ENCODE results near the gene FAF1.

FAF1 gene

GRCh38 chr1:50697440-50698421, 262.3 kb downstream of the FAF1 start:
- Histone ChIP-seq H3K4me3 (ENCODE audit: low read depth in 1 of 2, low read length in 2 of 2) (no peak overlapping the region), H3K4me1 (ENCODE audit: control insufficient read depth in 1 of 2, insufficient read depth in 2 of 2, low read length in 2 of 2) (peaks cover 0 to 12% of the 10 kb centered on the region in 2 donors), H3K9me3 (ENCODE audit: control insufficient read depth in 1 of 2, low read length in 2 of 2) (no peaks in the 10 kb centered on the region), H3K27ac (ENCODE audit: low read length) (no peak overlapping the region), H3K27me3 (ENCODE audit: low read depth, low read length) (no peaks in the 10 kb centered on the region), H3K36me3 (ENCODE audit: control insufficient read depth in 1 of 2, insufficient read depth in 2 of 2, low read length in 2 of 2) (no peaks in the 10 kb centered on the region)

- H3K4me1 ChIP-seq (ENCODE audit: control insufficient read depth in 1 of 2, insufficient read depth in 2 of 2, low read length in 2 of 2), result peaks cover 0 to 12% of the 10 kb centered on the region in 2 donors
- H3K9me3 ChIP-seq (ENCODE audit: control insufficient read depth in 1 of 2, low read length in 2 of 2), result no peaks in the 10 kb centered on the region
- H3K4me3 ChIP-seq (ENCODE audit: low read depth in 1 of 2, low read length in 2 of 2), result no peak overlapping the region
- H3K27ac ChIP-seq (ENCODE audit: low read length), result no peak overlapping the region
- H3K27me3 ChIP-seq (ENCODE audit: low read depth, low read length), result no peaks in the 10 kb centered on the region
- no peaks in the 10 kb centered on the region for H3K36me3 ChIP-seq (ENCODE audit: control insufficient read depth in 1 of 2, insufficient read depth in 2 of 2, low read length in 2 of 2)
These were observed 266.2 kb downstream of the FAF1 start for GRCh38 chr1:50693829-50694228.

GRCh38 chr1:50684185-50684584, 275.9 kb downstream of the FAF1 start:
- no peaks in the 10 kb centered on the region for H3K9me3 ChIP-seq (ENCODE audit: control insufficient read depth in 1 of 2, low read length in 2 of 2)
- H3K27ac ChIP-seq (ENCODE audit: low read length), result no peak overlapping the region
- no peaks in the 10 kb centered on the region for H3K4me1 ChIP-seq (ENCODE audit: control insufficient read depth in 1 of 2, insufficient read depth in 2 of 2, low read length in 2 of 2)
- no peak overlapping the region for H3K4me3 ChIP-seq (ENCODE audit: low read depth in 1 of 2, low read length in 2 of 2)
- peaks cover 8% of the 10 kb centered on the region in 2 donors for H3K36me3 ChIP-seq (ENCODE audit: control insufficient read depth in 1 of 2, insufficient read depth in 2 of 2, low read length in 2 of 2)
- H3K27me3 ChIP-seq (ENCODE audit: low read depth, low read length), result no peaks in the 10 kb centered on the region

GRCh38 chr1:50681931-50682330, 278.1 kb downstream of the FAF1 start:
- H3K4me1 ChIP-seq (ENCODE audit: control insufficient read depth in 1 of 2, insufficient read depth in 2 of 2, low read length in 2 of 2), result no peaks in the 10 kb centered on the region
- H3K4me3 ChIP-seq (ENCODE audit: low read depth in 1 of 2, low read length in 2 of 2), result no peak overlapping the region
- H3K9me3 ChIP-seq (ENCODE audit: control insufficient read depth in 1 of 2, low read length in 2 of 2), result no peaks in the 10 kb centered on the region
- H3K36me3 ChIP-seq (ENCODE audit: control insufficient read depth in 1 of 2, insufficient read depth in 2 of 2, low read length in 2 of 2), result peaks cover 5 to 8% of the 10 kb centered on the region in 2 donors
- H3K27me3 ChIP-seq (ENCODE audit: low read depth, low read length), result no peaks in the 10 kb centered on the region
- H3K27ac ChIP-seq (ENCODE audit: low read length), result no peak overlapping the region

- no peaks in the 10 kb centered on the region for H3K9me3 ChIP-seq (ENCODE audit: control insufficient read depth in 1 of 2, low read length in 2 of 2)
- no peak overlapping the region for H3K4me3 ChIP-seq (ENCODE audit: low read depth in 1 of 2, low read length in 2 of 2)
- H3K4me1 ChIP-seq (ENCODE audit: control insufficient read depth in 1 of 2, insufficient read depth in 2 of 2, low read length in 2 of 2), result peaks cover 0 to 12% of the 10 kb centered on the region in 2 donors
- H3K36me3 ChIP-seq (ENCODE audit: control insufficient read depth in 1 of 2, insufficient read depth in 2 of 2, low read length in 2 of 2), result no peaks in the 10 kb centered on the region
- H3K27ac ChIP-seq (ENCODE audit: low read length), result no peak overlapping the region
- H3K27me3 ChIP-seq (ENCODE audit: low read depth, low read length), result no peaks in the 10 kb centered on the region
These were observed 292.2 kb downstream of the FAF1 start for GRCh38 chr1:50667710-50668356.

GRCh38 chr1:50667272-50667671, 292.8 kb downstream of the FAF1 start:
- H3K27me3 ChIP-seq (ENCODE audit: low read depth, low read length), result no peaks in the 10 kb centered on the region
- no peaks in the 10 kb centered on the region for H3K9me3 ChIP-seq (ENCODE audit: control insufficient read depth in 1 of 2, low read length in 2 of 2)
- H3K27ac ChIP-seq (ENCODE audit: low read length), result no peak overlapping the region
- no peaks in the 10 kb centered on the region for H3K36me3 ChIP-seq (ENCODE audit: control insufficient read depth in 1 of 2, insufficient read depth in 2 of 2, low read length in 2 of 2)
- H3K4me3 ChIP-seq (ENCODE audit: low read depth in 1 of 2, low read length in 2 of 2), result no peak overlapping the region
- H3K4me1 ChIP-seq (ENCODE audit: control insufficient read depth in 1 of 2, insufficient read depth in 2 of 2, low read length in 2 of 2), result peaks cover 0 to 12% of the 10 kb centered on the region in 2 donors

GRCh38 chr1:50666849-50667248, 293.2 kb downstream of the FAF1 start:
- no peaks in the 10 kb centered on the region for H3K27me3 ChIP-seq (ENCODE audit: low read depth, low read length)
- H3K4me3 ChIP-seq (ENCODE audit: low read depth in 1 of 2, low read length in 2 of 2), result no peak overlapping the region
- H3K4me1 ChIP-seq (ENCODE audit: control insufficient read depth in 1 of 2, insufficient read depth in 2 of 2, low read length in 2 of 2), result peaks cover 0 to 12% of the 10 kb centered on the region in 2 donors
- H3K9me3 ChIP-seq (ENCODE audit: control insufficient read depth in 1 of 2, low read length in 2 of 2), result no peaks in the 10 kb centered on the region
- no peaks in the 10 kb centered on the region for H3K36me3 ChIP-seq (ENCODE audit: control insufficient read depth in 1 of 2, insufficient read depth in 2 of 2, low read length in 2 of 2)
- no peak overlapping the region for H3K27ac ChIP-seq (ENCODE audit: low read length)

GRCh38 chr1:50665413-50665812, 294.7 kb downstream of the FAF1 start:
- Histone ChIP-seq H3K27me3 (ENCODE audit: low read depth, low read length) (no peaks in the 10 kb centered on the region), H3K36me3 (ENCODE audit: control insufficient read depth in 1 of 2, insufficient read depth in 2 of 2, low read length in 2 of 2) (no peaks in the 10 kb centered on the region), H3K9me3 (ENCODE audit: control insufficient read depth in 1 of 2, low read length in 2 of 2) (no peaks in the 10 kb centered on the region), H3K4me3 (ENCODE audit: low read depth in 1 of 2, low read length in 2 of 2) (no peak overlapping the region), H3K27ac (ENCODE audit: low read length) (no peak overlapping the region), H3K4me1 (ENCODE audit: control insufficient read depth in 1 of 2, insufficient read depth in 2 of 2, low read length in 2 of 2) (peaks cover 0 to 12% of the 10 kb centered on the region in 2 donors)

- no peaks in the 10 kb centered on the region for H3K36me3 ChIP-seq (ENCODE audit: control insufficient read depth in 1 of 2, insufficient read depth in 2 of 2, low read length in 2 of 2)
- H3K27ac ChIP-seq (ENCODE audit: low read length), result no peak overlapping the region
- no peak overlapping the region for H3K4me3 ChIP-seq (ENCODE audit: low read depth in 1 of 2, low read length in 2 of 2)
These were observed 298.4 kb downstream of the FAF1 start for GRCh38 chr1:50661626-50662025.

GRCh38 chr1:50659107-50659662, 300.9 kb downstream of the FAF1 start:
- Histone ChIP-seq H3K36me3 (ENCODE audit: control insufficient read depth in 1 of 2, insufficient read depth in 2 of 2, low read length in 2 of 2) (no peaks in the 10 kb centered on the region), H3K27me3 (ENCODE audit: low read depth, low read length) (no peaks in the 10 kb centered on the region), H3K4me3 (ENCODE audit: low read depth in 1 of 2, low read length in 2 of 2) (no peak overlapping the region), H3K4me1 (ENCODE audit: control insufficient read depth in 1 of 2, insufficient read depth in 2 of 2, low read length in 2 of 2) (no peaks in the 10 kb centered on the region), H3K9me3 (ENCODE audit: control insufficient read depth in 1 of 2, low read length in 2 of 2) (no peaks in the 10 kb centered on the region), H3K27ac (ENCODE audit: low read length) (no peak overlapping the region)

More at GRCh38 chr1:50661626-50662025, 298.4 kb downstream of the FAF1 start:
- H3K27me3 ChIP-seq (ENCODE audit: low read depth, low read length), result no peaks in the 10 kb centered on the region
- peaks cover 0 to 12% of the 10 kb centered on the region in 2 donors for H3K4me1 ChIP-seq (ENCODE audit: control insufficient read depth in 1 of 2, insufficient read depth in 2 of 2, low read length in 2 of 2)
- no peaks in the 10 kb centered on the region for H3K9me3 ChIP-seq (ENCODE audit: control insufficient read depth in 1 of 2, low read length in 2 of 2)

- no peak overlapping the region for H3K27ac ChIP-seq (ENCODE audit: low read length)
- H3K4me3 ChIP-seq (ENCODE audit: low read depth in 1 of 2, low read length in 2 of 2), result no peak overlapping the region
- H3K9me3 ChIP-seq (ENCODE audit: control insufficient read depth in 1 of 2, low read length in 2 of 2), result no peaks in the 10 kb centered on the region
- no peaks in the 10 kb centered on the region for H3K36me3 ChIP-seq (ENCODE audit: control insufficient read depth in 1 of 2, insufficient read depth in 2 of 2, low read length in 2 of 2)
- no peaks in the 10 kb centered on the region for H3K27me3 ChIP-seq (ENCODE audit: low read depth, low read length)
- no peaks in the 10 kb centered on the region for H3K4me1 ChIP-seq (ENCODE audit: control insufficient read depth in 1 of 2, insufficient read depth in 2 of 2, low read length in 2 of 2)
These were observed 301.5 kb downstream of the FAF1 start for GRCh38 chr1:50658459-50659076.
